Keratinocyte (primary cell): Measurements from ENCODE around the gene ZP1.

Experiments
- EZH2 ChIP-seq: IDR thresholded peaks from one replicate; pipeline ENCODE4 v1.6.1; 2012; ENCODE audit warnings: inconsistent platforms, mild to moderate bottlenecking, low read length, moderate library complexity
- TF ChIP-seq, protein P1 (sequence below), 3 experiments: IDR thresholded peaks in 1 of 3; conservative IDR thresholded peaks in 1 of 3; optimal IDR thresholded peaks in 1 of 3; 2 replicates in 2 of 3; 3 replicates in 1 of 3; pipeline versions ENCODE3 to v1.5.1; 2011; ENCODE audit warnings: low read length in 3 of 3, mild to moderate bottlenecking in 3 of 3, moderate library complexity in 2 of 3, control low read depth in 1 of 3, inconsistent platforms in 1 of 3; ENCODE audit not compliant: insufficient read depth in 2 of 3; ENCODE audit errors: extremely low read depth in 1 of 3

DNA sequence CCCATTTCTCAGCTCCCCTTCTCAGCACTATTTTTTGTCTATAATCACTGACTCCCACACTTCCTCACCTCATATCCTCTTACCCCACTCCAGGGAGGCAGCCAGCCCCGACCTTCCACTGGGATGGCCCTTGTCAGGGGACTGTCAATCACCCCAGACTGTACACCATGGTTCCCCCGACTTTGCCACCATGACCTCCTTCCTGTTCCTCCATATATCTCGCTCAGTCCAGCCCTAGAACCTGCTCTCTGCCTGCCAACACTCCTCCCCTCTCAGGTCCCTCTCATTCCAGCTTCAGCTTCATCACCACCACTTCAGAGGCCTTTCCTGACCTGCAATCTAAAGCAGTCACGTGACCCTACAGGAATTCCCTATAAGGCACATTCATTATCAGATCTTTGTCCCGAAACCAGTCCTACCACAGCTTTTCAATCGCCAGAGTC, 22.5 kb downstream of the ZP1 start:
- TF ChIP-seq, protein P1, sequence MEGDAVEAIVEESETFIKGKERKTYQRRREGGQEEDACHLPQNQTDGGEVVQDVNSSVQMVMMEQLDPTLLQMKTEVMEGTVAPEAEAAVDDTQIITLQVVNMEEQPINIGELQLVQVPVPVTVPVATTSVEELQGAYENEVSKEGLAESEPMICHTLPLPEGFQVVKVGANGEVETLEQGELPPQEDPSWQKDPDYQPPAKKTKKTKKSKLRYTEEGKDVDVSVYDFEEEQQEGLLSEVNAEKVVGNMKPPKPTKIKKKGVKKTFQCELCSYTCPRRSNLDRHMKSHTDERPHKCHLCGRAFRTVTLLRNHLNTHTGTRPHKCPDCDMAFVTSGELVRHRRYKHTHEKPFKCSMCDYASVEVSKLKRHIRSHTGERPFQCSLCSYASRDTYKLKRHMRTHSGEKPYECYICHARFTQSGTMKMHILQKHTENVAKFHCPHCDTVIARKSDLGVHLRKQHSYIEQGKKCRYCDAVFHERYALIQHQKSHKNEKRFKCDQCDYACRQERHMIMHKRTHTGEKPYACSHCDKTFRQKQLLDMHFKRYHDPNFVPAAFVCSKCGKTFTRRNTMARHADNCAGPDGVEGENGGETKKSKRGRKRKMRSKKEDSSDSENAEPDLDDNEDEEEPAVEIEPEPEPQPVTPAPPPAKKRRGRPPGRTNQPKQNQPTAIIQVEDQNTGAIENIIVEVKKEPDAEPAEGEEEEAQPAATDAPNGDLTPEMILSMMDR (optimal IDR thresholded peaks at IDR 0.05 in 1 of 3, IDR thresholded peaks at IDR 0.05 in 1 of 3, conservative IDR thresholded peaks at IDR 0.05 in 1 of 3; ENCODE audit: extremely low read depth in 1 of 3, insufficient read depth in 2 of 3, low read length in 3 of 3) = no peak
- TF ChIP-seq EZH2 = no peak
